CD4-positive, alpha-beta T cell treated with Interleukin-17A for 4 hours (primary cell): ENCODE measurements around the gene RASSF7.

Experiments
- DNase-seq: peaks from one replicate; pipeline ENCODE4 v3.0.0-alpha.2; 2020; ENCODE audit warnings: mixed read lengths

RASSF7 gene

GRCh38 chr11:553083-553987 lies 7.4 kb upstream of the RASSF7 start:
- DNase-seq, result no peak

GRCh38 chr11:553988-554340 lies 6.8 kb upstream of the RASSF7 start:
- DNase-seq, result no peak

- DNase-seq, result peak; percentile 94
These were observed 6.1 kb upstream of the RASSF7 start for GRCh38 chr11:554428-555226.

- no peak for DNase-seq
These were observed 5.5 kb upstream of the RASSF7 start for GRCh38 chr11:555227-555779.

GRCh38 chr11:555780-556661 lies 4.7 kb upstream of the RASSF7 start:
- DNase-seq, result peak; percentile 52

GRCh38 chr11:556662-557256 lies 4.0 kb upstream of the RASSF7 start:
- no peak for DNase-seq

GRCh38 chr11:557328-558132 lies 3.2 kb upstream of the RASSF7 start:
- no peak for DNase-seq

GRCh38 chr11:558503-558902 lies 2.3 kb upstream of the RASSF7 start:
- DNase-seq, result no peak

GRCh38 chr11:559020-559620 lies 1.6 kb upstream of the RASSF7 start:
- DNase-seq, result no peak

- peak; percentile 25 for DNase-seq
These were observed 962 bp upstream of the RASSF7 start for GRCh38 chr11:559712-560304.

- DNase-seq, result peak; percentile 41
These were observed 606 bp downstream of the RASSF7 start for GRCh38 chr11:561148-562003.

GRCh38 chr11:562046-562645 lies 1.4 kb downstream of the RASSF7 start:
- DNase-seq, result no peak

GRCh38 chr11:563066-563811 lies 2.5 kb downstream of the RASSF7 start:
- no peak for DNase-seq

- no peak for DNase-seq
These were observed 3.2 kb downstream of the RASSF7 start for GRCh38 chr11:563812-564578.

- no peak for DNase-seq
These were observed 5.2 kb downstream of the RASSF7 start for GRCh38 chr11:565921-566509.

GRCh38 chr11:567011-567628 lies 6.3 kb downstream of the RASSF7 start:
- no peak for DNase-seq
